Left renal cortex interstitium (tissue), 4 donors: Measurements from ENCODE around the gene SEPTIN5. TPM values are rescaled to one million over a fixed set of nuclear protein-coding genes. Genes with fewer than 3 reads are reported as not detected.

Source experiments
- DNase-seq, 4 donors: peaks; one replicate each; pipeline ENCODE4 v3.0.0-alpha.2; 2013; ENCODE audit warnings: low read depth in 4 of 4, low spot score in 2 of 4, missing footprints in 1 of 4
- polyA plus RNA-seq, 4 donors: library from polyadenylated mRNA; unstranded; fragments of 120-200 nt; gene quantifications; one replicate each; pipeline ENCODE4 v1.2.1, GENCODE V29; 2013; ENCODE audit not compliant: insufficient read length in 4 of 4

SEPTIN5 gene
- polyA plus RNA-seq, 4 donors = 32.5 to 38.3 (median 35.1) TPM

DNA sequence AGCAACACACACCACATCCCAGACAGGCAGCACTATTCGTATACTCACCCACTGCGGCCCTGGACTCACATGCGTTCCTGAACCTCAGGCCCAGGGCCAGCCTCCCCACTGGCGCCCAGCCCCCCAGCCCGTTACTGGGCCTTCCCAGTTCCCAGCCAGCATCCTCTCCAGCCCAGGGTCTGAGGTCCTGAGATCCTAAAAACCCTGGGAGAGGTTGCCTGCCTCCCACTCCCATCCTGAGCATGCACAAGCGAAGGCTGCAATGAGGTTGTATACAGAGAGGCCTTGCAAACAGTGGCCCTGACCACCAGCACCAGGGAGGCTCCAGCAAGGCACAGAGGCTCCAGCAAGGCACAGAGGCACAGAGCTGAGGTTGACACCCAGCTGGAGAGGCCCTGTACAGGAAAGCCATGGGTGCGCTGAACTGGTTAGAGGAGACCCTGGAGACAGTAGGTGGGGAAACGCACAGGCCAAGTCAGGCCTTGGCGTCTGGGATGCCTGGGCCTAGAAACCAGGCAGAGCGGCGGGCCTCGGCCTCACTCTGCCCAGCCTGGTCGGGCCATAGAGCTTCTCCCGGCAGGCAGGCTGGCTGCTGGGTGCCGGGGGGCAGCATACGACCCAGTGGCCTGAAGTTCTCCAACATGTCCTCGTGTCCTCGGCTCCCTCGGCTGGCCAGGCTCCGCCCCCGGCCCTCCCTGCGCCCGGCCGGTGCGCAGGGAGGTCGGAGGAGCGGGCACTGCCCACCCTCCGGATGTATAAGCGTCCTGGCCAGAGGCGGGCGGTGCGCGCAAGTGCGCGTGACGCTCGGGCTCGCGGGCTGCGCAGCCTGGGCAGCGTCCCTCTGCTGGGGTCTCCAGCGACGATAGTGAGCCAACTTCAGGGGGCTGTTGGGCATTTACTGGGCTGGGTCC is 43.9 kb downstream of the SEPTIN5 start:
- no peak for DNase-seq

DNA sequence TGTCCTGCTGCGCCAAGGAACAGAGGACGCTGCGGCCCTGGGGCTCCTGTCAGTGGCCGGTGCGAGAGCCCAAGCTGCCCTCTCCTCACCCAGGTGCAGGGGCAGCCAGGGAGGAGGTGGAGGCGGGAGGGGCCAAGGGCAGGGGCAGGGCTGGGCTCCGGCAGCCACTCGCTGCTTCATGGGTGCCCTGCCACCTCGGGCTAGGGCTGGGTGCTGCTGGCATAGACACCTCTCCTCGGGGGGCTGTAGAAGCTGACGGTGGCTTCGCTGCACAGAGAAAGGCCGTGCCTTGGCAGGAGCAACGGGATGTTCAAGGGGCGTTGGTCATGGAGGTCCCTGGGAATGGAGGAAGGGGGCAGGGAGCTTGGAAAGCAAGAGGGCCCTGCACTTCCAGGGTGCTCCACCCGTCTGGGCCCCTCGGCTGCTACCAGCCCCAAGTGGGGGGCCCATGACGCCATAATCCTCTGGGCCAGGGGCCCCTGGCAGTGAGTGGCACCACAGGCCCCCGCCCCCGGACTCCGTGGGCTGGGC is 44.7 kb downstream of the SEPTIN5 start:
- no peak for DNase-seq

DNA sequence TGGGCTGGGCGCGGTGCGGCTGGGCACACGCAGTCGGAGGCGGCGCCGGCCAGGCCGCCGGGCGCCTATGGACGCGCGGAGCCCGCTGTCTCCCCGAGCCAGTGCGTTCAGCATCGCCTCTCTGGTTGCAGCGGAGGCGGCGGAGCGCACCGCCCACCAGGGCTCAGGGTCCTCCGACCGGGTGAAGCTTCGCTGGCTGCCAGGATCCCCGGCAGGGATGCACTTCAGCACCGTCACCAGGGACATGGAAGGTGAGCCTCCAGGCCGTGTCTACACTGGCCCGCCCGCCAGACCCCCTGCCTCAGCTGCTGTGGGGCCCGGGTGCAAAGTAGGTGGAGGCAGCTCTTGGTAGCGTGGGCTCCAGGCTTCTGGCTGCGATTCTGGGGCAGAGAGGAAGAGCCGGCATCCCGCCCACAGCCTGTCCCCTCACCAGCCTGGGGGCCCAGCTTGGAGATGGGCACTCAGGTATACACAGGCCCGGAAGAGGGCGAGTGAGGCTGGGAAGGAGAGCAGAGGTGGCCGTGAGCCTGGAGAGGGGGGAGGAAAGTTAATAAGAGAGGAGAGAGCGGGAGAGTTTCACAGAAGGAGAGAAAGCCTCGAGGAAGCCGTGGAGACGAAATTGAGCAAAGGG is 45.2 kb downstream of the SEPTIN5 start:
- no peak for DNase-seq

DNA sequence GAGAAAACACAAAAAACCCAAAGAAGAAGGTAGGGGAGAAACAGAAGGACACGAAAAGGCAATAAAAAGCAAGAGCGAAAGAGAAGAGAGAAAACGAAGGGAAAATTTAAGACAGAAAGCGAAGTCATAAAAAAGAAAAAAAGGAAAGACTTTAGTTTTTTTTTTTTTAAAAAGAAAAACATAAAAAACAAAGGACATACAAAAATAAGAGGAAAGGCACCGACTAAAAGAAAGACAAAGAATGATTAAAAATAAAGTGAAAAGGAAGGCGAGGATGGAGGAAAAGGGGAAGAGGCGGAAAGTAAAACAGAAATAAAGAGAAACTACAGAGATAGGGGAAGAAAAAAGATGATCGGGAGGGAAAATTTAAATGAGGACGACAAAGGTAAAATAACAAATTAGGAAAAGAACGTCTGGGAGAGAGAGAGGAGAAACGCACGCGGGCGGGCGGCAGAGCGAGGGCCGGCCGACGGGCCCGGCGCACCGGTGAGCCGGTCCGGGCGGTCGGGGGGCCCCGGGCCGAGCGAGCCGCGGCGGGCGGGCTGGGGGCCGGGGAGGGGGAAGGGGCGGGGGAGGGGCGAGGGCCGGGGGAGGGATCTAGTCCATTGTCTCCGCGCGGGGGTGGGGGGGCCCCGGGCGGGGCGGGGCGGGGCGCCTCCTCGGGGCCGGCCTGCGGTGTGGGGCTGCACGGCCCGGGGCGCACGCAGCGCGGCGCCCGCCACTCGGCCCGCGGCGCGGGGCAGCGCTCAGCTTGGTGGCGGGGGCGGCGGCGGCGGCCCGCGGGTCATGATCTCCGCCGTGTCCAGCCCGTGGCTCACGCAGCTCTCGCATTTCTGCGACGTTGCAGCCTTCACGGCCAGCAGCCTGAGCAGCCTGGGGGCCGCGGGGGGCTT is 46.0 kb downstream of the SEPTIN5 start, which contains the start of gene TBX1:
Gene TBX1, plus strand, starts transcription at position 721 of the 893 bp plus-strand sequence. Its CDS starts 66 bp downstream, at position 787.
- no peak for DNase-seq

DNA sequence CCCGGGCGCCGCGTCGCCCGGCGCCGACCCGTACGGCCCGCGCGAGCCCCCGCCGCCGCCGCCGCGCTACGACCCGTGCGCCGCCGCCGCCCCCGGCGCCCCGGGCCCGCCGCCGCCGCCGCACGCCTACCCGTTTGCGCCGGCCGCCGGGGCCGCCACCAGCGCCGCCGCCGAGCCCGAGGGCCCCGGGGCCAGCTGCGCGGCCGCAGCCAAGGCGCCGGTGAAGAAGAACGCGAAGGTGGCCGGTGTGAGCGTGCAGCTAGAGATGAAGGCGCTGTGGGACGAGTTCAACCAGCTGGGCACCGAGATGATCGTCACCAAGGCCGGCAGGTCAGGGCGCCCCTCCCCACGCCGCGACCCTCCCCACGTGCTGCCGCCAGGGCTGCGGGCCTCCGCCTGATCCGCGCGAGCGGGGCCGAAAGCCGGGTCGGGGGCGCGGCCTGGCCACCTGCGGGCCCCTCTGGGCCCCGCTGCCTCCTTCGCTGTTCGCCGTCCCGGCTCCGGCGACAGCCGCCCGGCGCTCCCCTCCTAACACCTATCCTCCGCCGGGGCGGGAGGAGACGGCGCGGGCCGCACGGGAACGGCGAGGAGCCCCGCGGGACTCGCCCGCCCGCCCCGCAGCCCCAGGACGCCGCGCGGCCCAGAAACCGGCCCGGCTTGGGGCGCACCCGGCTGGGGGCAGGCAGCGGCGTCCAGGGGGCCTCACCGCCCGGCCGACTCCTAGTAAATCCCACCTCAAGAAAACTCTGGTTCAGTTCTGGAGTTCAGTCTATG is 46.8 kb downstream of the SEPTIN5 start:
- DNase-seq = no peak

DNA sequence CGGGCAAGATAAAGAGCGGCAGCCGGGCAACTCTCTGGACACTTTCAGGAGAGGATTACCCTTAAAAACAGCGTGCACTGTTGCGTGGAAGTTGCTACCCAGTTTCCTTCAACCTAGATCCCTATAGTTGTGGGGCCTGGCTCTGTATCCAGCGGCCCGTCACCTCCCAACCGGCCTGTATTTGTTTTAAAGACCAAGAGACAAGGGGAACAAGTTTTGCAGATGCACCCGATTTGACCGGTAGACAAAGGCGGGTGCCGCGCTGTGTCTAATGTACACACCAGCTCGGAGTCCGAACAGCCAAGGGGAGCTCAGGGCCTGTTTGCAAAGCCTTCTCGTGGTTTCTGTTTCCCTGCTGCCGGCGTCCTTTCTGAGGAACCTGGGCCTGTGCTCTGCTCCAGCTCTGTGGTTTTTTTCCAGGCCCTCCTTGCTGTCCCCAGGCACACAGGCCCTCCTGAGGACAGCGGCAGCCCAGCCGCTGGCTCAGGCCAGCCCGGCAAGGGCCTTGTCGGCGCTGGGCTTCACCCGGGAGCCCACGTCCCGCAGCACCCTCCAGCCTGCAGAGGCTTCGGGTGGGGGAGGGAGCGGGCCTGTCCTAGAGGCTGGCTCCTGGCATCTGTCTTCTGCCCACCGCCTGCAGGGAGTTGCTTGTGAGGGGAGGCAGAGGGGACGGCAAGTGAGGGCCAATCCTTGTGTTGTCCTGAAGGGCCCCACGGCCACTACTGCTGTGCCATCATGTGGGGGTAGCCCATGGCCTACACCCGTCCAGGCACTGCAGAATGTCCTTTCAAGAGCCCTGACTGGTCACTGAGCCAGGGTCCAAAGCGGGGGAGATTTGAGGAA is 47.6 kb downstream of the SEPTIN5 start:
- DNase-seq = no peak

DNA sequence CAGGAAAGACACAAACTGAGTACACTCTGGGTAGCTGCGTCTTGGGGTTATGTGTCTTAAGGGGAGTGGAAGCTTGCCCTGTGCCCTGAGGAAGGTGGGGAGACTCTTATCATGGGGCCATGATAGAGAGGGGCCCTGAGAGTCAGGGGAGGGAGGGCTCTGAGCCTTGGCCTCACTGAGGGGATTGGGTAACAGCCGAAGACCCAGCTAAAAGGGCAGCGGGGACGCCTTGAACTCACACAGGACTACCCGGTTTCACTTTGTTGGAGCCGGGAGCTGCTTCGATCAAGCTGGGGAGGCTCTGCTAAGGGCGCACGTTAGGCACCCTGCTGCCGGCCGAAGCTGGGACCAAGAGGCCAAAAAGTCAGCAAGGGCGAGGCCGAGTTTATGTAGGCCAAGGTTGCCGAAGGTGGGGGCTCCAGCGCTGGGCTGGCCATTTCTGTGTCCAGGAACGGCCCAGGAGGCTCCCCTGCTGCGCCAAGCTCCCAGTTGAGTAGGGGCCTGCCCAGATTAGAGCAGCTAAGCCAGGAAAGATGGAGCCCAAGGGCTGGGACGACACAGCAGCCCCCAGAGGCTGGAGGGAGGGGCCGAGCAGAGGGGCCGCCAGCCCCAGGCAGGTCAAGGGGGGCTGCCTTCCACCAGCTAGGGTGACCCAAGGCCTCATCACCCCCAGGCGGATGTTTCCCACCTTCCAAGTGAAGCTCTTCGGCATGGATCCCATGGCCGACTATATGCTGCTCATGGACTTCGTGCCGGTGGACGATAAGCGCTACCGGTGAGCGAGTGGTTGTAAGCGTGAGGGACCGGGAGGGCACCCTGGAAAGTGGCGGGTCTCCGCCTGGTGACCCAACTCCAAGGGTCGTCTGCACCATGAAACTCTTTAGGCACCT is 48.5 kb downstream of the SEPTIN5 start:
- no peak for DNase-seq

DNA sequence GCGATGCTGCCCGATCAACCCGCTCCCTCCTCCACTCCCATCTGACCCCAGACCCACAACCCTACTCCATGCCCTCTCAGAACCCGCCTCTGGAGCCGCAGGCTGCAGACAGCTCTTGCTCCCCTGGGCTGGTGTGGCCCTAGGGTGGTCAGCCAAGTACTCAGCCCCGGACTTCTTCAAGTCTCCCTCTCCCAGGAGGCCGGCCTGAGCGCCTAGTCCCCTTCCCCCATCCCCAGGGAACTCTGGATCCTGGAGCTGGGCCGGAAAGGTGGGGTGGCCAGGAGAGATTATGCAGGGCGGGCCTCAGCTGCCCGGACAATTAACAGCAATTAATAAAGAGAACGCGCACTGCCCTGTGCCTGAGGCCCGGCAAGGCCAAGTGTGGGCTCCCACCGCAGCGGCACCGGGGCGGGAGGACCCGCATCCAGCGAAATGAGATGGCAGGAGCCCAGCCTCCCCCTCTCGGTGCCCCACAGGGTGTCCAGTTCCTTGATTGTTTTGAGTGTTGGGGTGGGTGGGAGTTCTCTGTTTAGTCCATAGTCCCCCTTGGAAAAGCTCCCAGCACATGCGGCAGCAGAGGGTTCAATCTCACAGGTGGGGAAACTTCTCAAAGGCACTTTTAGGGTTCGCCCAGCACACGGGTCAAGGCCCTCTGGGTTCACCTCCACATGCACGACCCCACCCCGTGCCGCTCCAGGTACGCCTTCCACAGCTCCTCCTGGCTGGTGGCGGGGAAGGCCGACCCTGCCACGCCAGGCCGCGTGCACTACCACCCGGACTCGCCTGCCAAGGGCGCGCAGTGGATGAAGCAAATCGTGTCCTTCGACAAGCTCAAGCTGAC is 49.4 kb downstream of the SEPTIN5 start:
- DNase-seq = no peak

DNA sequence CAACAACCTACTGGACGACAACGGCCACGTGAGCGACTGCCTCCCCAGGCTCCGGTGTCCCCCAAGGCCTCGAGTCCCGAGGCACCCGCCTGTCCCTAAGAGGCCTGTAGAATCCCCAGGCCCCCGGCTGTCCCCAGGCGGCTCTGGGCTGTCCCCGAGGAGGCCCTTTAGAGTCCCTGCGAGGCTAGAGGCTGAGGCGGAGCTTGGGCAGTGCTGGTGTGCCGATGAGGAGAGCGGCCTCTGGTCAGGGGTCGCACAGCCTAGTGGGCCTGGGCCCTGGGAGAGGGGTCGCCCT is 49.9 kb downstream of the SEPTIN5 start:
- DNase-seq = no peak

DNA sequence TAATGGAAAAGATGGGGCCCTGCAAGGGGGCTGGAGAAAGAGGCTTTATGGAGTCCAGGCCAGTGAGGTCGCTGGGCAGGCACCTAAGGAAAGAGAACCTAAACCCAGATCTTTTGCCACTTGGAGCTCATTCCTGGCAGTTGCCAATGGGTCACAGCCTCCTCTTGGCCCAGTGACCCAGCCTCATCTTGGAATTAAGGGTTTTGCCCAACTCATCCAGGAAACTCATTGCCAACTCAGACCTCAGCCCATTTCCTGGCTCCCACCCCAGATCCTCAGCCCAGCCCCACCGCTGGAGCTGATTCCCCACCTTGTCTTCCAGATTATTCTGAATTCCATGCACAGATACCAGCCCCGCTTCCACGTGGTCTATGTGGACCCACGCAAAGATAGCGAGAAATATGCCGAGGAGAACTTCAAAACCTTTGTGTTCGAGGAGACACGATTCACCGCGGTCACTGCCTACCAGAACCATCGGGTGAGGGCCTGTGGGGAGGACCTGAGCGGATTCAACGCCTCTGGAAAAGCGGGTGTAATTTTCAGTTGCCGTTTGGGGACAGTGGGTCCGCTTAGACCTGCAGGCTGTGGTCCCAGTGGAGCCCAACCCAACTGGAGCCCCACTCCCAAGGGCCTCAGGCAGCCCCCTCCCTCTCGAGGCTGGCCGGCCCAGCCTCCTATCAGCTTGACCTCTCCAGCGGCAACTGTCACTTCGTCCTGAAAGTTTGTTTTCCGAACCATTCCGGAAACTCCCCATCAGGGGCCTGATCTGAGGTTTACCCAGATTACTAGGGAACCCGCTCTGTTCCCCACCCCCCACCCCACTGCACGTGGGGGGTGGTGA is 50.6 kb downstream of the SEPTIN5 start:
- no peak for DNase-seq

DNA sequence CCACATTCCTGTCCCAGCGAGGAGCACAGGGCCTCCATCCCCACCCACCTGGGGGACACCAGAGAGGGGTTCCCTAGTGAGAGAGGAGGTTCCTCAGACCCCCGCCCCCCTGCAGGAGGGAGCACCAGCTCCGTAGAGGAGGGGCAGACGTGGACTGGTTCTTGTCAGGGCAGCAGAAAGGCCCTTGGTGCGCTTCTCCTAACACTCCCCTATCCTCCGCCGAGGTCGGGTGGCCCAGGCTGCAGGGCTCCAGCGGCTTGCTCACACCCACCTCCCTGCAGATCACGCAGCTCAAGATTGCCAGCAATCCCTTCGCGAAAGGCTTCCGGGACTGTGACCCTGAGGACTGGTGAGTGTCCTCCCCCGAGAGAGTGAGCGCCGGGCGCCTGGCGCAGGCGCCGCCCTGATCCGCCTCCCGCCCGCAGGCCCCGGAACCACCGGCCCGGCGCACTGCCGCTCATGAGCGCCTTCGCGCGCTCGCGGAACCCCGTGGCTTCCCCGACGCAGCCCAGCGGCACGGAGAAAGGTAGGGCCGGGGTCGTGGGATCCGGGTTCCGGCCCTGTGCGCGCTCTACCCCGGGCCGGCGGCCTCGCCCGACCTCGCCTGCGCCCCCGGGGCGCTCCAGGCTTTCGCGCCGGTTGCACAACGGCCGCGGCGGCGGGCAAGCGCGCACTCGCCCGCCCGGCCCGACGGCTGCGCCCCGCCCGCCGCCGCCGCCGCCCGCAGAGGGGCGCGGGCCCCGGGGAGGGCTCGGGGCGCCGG is 51.4 kb downstream of the SEPTIN5 start:
- no peak for DNase-seq

DNA sequence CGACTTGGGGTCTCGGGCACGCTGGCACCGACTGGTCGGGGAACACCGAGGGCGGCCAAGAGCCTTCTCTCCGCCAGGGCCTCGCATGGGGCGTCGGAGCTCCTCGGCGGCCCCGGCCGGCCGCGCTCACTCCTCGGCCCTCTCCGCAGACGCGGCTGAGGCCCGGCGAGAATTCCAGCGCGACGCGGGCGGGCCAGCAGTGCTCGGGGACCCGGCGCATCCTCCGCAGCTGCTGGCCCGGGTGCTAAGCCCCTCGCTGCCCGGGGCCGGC is 51.9 kb downstream of the SEPTIN5 start:
- DNase-seq = no peak

DNA sequence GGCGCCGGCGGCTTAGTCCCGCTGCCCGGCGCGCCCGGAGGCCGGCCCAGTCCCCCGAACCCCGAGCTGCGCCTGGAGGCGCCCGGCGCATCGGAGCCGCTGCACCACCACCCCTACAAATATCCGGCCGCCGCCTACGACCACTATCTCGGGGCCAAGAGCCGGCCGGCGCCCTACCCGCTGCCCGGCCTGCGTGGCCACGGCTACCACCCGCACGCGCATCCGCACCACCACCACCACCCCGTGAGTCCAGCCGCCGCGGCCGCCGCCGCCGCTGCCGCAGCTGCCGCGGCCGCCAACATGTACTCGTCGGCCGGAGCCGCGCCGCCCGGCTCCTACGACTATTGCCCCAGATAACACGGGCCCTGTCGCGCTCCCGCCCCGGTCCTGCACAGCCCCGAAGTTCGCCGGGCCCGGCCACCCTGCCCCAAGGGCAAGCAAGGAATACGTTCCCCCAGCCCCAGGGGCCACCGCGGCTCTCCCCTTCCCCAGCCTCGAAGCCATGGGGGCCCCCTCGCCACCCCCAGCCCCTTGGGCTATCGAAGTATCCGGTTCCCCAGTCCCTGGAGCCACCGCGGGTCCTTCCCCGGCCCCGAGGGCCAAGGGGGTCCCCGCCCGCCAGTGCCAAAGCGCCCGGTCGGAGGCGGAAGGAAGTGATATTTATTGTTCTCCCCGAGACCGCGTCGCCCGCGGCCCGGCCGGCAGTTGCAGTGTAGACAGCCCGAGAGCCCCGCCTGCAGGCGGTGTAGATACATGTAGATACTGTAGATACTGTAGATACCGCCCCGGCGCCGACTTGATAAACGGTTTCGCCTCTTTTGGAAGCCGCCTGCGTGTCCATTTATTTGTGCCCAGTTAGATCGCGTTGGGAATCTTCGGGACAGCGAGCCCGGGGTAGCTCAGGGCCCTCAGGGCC is 52.5 kb downstream of the SEPTIN5 start:
- no peak for DNase-seq

DNA sequence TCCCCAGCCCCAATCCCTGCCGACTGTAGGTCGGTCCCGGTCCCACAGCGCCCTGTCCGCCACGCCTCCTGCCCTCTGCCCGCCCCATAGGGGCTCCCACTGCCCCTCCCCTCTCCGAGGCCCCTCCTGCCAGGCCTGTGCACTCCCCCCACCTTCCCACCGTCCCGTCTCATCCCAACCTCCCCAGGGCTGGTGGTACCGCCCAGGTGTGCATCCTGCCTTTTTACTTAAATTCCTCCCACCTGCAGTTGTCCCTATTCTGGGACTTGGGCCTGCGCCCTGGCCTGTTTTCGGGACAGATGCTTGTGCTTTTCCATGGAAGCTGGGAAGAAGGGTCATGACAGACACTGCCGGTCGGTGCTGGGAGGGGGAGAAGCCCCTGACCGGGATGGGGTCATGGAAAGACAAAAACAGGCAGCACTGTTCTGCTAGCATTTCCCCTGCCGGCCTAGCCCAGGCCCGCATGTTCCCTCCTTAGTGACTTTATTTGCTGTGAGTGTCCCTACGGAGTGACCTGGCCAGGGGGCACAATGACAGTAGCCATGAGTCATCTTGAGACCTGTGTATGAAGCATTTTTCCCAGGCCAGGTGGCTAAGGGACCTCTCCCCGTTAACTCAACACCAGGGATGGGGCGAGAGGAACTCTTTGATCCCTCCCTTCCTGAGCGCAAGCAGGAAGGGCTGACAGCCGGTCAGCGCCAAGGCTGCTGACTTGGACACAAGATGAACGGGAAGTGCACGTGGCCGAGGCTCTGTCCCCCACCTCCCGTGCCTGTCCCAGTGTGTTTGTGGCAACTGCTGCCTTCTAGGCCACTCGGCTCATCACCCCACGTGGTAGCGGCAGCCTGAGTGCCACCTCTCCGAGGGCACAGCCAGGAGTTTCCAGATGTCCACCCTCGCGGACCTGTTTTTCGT is 53.4 kb downstream of the SEPTIN5 start:
- no peak for DNase-seq
